SH-SY5Y (cell line): ENCODE measurements around the gene INKA2.

ENCODE experiments used
- GATA2 ChIP-seq: IDR thresholded peaks from 2 replicates; pipeline ENCODE4 v1.6.1; 2011; ENCODE audit warnings: mild to moderate bottlenecking, low read depth, low read length
- GATA3 ChIP-seq: IDR thresholded peaks from 2 replicates; pipeline ENCODE4 v1.6.1; 2011; ENCODE audit warnings: low read depth, mild to moderate bottlenecking, low read length, moderate library complexity

INKA2 gene

DNA sequence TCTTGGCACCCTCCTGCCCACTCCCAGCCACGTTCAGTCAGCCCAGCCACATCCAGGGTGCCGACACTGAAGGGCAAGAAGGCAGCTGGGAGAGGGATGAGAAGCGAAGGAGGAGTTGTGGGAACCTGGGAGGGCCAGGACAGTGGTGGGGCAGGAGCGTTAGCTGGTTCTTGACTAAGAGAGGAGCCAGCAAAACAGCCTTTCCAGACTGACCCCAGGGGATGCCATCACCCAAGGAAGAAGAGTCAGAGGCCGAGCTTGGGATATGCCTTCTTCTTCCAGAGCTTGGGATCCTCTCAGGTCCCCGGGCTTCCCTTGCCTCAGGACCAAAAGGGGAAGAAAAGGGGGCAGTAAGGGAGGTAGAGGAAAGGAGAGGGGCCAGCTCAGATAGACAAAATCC lies 7.2 kb downstream of the INKA2 start:
- no peak for TF ChIP-seq GATA3
- no peak for TF ChIP-seq GATA2

DNA sequence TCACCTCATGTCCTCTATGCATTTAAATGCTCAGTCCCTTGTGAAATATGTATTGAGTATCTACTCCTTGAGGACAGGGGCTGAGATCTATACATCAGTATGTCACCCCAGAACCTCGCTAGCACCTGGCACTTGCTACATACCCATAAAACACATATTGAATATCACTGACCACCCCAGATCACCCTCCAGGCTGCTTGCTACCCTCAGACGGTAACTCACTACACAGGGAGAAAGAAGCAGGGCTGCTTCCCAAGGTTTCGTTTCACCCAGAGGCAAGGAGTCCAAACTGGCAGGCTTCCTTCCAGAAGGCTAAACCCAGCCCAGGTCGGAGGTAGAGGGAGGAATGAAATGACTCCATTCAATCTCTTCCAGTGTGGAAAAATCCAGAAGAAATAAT lies 8.5 kb downstream of the INKA2 start:
- no peak for TF ChIP-seq GATA3
- no peak for TF ChIP-seq GATA2

DNA sequence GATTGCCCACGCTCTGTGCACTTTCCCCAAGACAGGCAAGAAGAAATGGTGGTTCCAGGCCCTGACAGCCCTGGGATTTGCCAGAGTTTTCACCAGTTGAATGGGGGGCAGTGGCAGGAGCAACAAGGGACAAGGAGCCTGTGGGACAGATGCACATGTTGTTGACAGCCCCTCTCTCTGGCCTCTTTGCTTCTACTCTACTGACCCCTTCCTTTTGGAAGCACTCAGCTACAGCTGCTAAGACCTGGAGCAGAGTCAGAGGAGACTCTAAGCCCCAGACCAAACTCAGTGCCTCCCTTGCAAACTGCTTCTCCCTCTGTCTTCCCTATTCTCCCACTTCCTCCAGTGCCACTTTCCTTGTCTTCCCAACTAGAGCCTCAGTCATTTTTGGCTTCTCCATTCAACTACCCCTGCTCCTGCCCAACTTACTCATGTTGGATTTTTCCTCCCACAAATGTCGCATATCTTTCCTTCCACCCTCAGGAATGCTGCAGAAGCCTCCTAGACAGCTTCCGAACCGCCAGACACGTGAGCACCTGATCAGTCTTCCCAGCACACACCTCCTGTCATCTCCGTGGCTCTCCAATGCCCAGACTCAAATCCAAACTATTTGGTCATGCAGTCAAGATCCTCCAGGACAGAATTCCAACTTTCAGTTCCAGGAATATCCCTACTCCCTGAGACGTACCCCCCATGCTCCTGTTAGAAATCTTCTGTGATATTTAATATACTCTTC lies 9.1 kb downstream of the INKA2 start:
- no peak for TF ChIP-seq GATA2
- TF ChIP-seq GATA3 = no peak

DNA sequence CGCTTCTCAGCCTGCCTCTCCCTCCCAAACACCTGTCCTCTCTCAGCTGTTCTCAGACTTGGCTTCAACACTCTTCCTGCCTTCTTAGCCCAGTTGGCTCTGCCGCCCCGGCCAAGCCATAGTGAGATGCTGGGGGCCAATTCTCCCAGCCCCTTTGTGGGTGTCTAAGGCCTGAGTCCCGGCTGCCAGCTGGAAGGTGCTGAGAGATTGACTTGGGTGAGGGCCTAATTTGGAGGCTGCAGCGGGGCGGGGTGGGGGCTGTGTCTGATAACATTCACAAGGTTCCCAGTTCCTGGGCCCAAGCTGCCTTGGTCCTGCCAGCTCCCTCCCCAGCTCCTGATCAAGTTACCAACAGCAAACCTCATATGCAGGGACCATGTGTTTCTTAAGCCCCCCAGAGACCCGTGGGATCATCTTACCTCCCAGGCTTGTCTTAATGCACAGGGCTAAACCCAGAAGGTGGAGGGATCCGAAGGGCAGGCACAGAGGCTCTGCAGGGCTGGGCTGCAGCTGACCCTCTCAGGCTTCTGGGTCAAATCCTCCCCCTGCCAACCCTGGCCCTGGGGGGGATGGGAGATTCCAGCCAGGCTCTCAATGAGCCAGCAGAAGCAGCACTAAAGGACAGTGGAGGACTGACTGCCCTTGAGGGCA lies 9.8 kb downstream of the INKA2 start:
- no peak for TF ChIP-seq GATA2
- no peak for TF ChIP-seq GATA3

DNA sequence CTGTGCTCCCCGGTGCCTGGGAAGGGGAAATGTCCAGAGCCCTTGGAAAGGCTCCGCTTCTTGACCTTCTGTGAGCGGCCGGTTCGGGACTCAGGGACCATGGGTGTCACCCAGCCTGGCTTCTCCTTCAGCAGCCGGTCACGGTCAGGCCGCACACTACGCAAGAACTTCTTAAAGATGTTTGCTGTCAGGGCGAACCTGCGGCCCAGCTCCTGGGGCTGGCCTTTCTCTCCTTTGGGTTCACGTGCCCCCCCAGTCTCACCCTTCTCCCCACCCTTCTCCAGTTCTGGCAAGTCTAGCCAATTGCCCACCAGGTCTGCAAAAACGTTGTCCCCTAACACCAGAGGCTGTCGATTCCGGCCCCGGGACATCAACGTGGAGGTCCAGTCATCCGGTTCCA lies 12.1 kb downstream of the INKA2 start:
- no peak for TF ChIP-seq GATA3
- no peak for TF ChIP-seq GATA2

DNA sequence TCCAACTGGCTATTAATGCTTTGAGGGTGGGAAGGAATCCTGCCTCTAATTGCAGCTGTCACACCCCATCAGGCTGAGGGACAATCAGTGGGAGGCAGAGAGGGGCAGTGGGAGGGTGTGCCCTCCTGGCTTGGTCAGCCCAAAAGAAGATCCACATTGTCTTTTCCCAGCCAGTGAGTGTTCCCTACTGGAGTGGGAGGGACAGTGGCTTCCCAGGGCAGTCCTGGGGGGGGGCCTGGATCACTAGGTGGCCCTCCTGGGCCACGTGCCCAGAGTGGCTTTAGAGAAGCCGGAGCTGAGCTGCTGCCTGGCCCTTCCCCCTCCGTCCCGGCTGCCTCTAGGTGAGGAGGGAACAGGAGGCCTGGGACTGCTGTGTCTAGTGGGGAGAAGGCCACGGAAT lies 14.0 kb downstream of the INKA2 start:
- TF ChIP-seq GATA2 = no peak
- no peak for TF ChIP-seq GATA3

DNA sequence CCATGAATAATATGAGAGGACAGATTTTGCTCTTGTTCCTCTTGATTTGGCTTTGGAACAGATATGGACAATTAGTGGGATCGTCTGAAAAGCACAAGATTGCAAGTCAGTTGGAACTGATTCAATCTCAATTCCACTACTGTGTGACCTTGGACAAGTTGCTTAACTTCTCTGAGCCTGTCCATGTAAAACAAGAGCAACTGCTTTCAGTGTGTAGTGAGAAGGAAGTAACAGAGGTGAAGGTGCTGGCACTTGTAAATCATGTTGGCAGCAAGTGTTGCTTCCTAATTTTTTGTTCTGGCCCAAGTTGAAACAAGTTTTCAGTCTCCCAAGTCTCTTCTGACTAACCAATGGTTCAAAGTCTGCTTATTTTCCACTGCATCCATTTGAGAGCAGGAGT lies 15.3 kb downstream of the INKA2 start:
- TF ChIP-seq GATA3 = no peak
- no peak for TF ChIP-seq GATA2

DNA sequence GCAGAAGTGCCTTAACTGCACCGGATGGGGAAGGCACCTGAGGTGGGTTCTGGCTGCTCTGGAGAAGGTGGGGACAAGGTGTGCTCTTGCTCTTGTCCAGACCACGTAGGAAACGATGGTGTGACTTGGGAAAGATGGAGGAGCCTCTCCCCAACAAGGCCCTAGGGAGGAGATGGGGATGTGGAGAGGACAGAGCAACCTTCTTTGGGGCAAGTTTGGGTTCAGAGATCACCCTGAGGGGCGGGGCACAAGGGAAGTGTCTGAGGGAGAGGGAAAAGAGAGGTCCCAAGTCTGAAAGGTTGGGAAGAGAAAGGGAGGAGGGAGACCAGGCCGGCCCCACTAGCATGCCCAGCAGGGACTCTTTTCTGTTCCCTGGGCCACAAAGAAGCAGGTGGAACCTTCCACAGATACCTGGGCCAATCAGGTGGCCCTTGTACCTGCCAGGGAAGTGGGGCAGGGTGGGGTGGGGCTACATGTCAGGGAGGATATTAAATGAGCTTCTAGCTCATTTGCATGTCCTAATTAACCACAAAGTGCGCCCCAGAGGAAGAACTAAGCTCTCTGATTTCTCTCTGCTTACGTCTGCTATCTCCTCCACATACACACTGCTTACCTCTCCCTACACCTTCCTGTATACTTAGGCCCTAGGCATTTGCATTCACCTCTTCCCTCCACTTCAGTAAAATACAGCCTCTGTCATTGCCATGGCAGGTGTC lies 15.9 kb downstream of the INKA2 start:
- TF ChIP-seq GATA3 (no peak), GATA2 (no peak)

DNA sequence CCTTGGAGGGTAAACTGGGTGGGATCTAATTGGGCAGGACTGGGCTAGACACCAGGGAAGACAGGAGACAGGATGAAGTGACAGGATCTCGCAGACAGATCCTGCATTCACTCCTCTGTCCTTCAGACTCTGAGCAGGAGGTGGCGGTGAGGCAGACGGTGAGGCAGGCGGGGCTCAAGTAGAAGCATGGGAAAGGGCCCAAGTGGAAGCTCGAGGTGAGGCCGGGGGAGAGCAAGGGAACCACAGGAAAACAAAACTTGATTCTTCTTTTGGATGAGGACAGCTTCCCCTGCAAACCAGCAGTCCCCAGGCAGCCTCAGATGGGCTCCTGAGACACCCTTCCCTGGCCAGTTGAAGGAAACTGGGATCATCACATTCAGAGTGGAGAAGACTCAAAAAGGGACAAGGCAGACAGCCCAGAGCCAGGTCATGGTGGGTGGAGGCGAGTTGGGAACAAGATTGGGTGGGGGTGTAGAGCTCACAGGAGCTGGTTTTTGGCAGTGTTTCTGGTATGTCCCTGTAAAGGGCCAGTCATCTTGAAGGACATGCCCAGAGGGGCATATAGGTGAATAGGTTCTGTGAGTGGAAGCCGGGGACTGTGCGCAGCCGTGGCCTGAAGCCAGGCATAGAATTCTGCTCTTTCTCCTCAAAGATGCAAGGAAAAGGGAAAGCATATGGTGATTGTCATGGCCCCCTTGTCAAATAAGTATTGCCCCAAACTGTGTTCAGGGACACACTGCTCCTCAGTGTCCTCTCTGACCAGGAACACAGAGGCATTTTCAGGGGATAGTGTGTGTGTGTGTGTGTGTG lies 18.0 kb downstream of the INKA2 start:
- no peak for TF ChIP-seq GATA2
- no peak for TF ChIP-seq GATA3

DNA sequence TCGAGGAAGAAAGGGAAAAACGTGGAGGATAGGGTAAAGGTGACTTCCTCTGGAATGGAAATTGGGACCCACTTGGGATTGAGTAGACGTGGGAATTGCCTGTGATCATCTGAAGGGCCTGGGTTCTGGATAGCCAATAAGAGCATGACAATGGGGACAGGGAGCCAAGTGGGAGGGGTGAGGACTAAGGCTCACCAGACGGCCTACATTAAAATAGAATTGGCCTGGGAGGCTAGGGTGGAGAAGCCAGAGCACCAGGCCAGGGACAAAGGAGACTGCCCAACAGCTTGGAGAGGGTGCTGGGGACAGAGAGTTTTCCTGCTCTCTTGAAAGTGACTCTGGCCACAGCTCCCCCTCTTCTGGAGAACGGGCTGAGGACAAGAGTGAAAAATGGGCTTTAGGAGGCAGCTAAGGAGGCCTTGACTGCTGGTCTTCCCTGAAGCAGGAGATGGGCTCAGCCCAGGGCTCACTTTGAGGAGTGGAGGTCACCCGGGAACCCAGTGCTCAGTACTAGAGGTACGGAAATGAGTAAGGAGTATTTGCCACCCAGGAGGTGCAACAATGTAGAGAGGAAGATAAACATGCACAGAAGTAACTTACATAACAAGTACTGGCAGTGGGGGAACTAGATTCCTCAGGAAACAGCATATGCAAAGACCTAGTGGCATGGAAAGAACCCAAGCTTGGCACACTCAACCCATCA lies 18.8 kb downstream of the INKA2 start:
- TF ChIP-seq GATA2 (no peak), GATA3 (no peak)

DNA sequence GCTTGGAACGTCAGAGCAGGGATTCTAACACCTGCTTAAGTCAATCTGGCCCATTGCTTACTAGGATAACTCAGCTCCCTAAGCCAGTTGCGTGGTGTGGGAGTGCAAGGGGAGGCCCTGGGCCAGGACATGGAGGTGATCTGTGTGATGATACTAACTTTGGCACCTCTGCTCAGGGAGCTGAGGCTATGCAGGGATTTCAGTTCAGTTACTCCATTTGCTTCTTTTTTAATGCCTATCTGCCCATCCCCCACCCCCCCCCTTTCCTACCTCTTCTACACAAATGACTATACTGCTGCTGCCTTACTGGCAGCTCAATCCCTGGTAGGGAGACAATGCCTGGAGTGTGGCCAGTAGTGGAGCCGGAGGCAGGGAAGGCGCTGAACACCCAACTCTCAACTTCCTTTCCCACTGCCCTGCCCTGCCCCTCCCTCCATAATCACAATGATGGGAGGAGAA lies 19.5 kb downstream of the INKA2 start:
- TF ChIP-seq GATA3 (no peak), GATA2 (no peak)

DNA sequence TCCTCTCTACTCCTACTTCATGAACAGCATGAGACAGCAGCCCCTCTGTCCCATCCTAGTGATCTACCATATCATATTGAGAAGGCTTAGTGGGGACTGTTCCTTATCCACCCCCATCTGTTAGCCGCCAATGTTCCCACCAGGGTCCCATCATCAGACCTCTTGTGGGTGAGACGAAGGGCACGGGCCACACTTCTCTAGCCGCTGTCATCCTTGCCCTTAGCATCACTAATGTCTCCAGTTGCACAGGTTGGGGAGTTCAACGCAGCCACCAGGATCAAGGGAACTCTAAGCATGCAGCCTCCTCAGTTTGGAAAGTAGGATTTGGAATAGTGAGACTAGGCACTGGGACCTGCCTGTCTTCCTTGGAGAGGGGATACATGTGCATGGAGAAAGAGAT lies 20.1 kb downstream of the INKA2 start:
- no peak for TF ChIP-seq GATA3
- TF ChIP-seq GATA2 = no peak

DNA sequence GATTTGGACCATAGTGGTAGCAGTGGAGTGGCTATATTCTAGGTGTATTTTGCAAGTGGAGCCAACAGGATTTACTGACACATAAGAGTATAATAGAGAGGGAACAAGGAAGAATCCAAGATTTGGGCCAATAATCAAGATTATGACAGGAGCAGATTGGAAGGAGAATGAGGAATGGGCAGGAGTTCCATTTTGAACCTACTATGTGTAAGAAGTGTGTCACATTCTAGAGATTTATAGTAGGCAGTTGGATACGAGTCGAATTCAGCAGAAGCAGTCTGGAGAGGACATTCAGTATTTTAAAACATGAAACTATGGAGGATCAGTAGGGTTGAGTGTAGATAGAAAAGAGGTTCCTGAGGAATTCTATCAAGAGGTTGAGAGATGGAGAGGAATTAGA lies 21.7 kb downstream of the INKA2 start:
- TF ChIP-seq GATA2 = no peak
- TF ChIP-seq GATA3 = no peak

DNA sequence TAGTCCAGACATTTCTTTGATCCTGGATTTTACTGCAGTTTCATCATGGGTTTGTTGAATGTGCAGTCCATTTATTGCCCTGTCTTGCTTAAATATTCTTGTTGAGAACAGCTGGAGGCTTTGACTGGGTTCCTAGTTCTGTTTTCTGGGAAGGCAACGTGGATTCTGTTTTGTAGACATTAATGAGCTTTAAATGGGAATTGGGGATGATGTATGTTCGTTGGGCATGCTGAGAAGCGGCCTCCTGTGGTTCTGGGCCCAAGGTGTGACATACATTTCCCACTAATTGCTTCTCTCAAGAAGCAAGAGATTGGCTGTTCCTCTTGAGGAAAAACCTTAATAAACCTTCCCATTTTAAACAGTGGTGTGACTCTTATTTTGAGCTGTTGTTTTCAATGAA lies 22.9 kb downstream of the INKA2 start:
- TF ChIP-seq GATA3 (no peak), GATA2 (no peak)
